IMR-90 (cell line): ENCODE measurements around the gene RNU5D-1. TPM values are rescaled to one million over a fixed set of nuclear protein-coding genes. Genes with fewer than 3 reads are reported as not detected.

Experiments
- ATAC-seq: fragments of 200-7000 bp; cut with Tn5 transposase; 2 replicates; pipeline ENCODE4 v1.9.1; 2020; ENCODE audit warnings: low read depth, mild to moderate bottlenecking, moderate library complexity
- Bru-seq: library from RNA; stranded (reverse); fragments of 400-500 nt; gene quantifications from one replicate; lab custom pipeline; 2021; lab: Mats Ljungman, UMichigan
- BruChase-seq, 2 experiments: library from RNA; stranded (reverse); fragments of 400-500 nt; gene quantifications; one replicate each; lab custom pipeline; 2021; lab: Mats Ljungman, UMichigan
- BruUV-seq: library from RNA; stranded (reverse); fragments of 400-500 nt; replicated peaks from 2 replicates; lab custom pipeline; 2021; lab: Mats Ljungman, UMichigan
- CTCF ChIA-PET: fragments of 300-600 bp; formaldehyde crosslinking; extraction: SDS; loops from one replicate; lab custom pipeline; 2021; ENCODE audit warnings: antibody characterized with exemption; lab: Yijun Ruan, JAX
- POLR2A ChIA-PET: fragments of 300-600 bp; sonication (Branson Sonifier 250); formaldehyde crosslinking; loops from one replicate; lab custom pipeline; 2022; ENCODE audit warnings: antibody characterized with exemption; ENCODE audit not compliant: unreplicated experiment; lab: Charles Lee
- DNase-seq: peaks from one replicate; pipeline ENCODE4 v3.0.0; 2013
- H2AFZ ChIP-seq: replicated peaks from 2 replicates; pipeline ENCODE3; 2013; ENCODE audit warnings: low read length, mild to moderate bottlenecking; ENCODE audit not compliant: poor library complexity
- H2AK5ac ChIP-seq: 2 replicates; pipeline ENCODE4 v1.6.1; 2013; ENCODE audit warnings: low read depth, low read length, inconsistent platforms
- H2AK9ac ChIP-seq: replicated peaks from 2 replicates; pipeline ENCODE3; 2013; ENCODE audit warnings: mild to moderate bottlenecking, low read depth, low read length, moderate library complexity; ENCODE audit not compliant: poor library complexity
- H2BK120ac ChIP-seq: 2 replicates; pipeline ENCODE4 v1.6.1; 2013; ENCODE audit warnings: low read depth, low read length, inconsistent platforms
- H2BK15ac ChIP-seq: 3 replicates; pipeline ENCODE4 v1.6.1; 2013; ENCODE audit warnings: low read depth, low read length, inconsistent platforms
- H2BK20ac ChIP-seq: 2 replicates; pipeline ENCODE4 v1.6.1; 2013; ENCODE audit warnings: low read depth, mild to moderate bottlenecking, inconsistent platforms, low read length, moderate library complexity
- H2BK5ac ChIP-seq: 2 replicates; pipeline ENCODE4 v1.6.1; 2013; ENCODE audit warnings: mild to moderate bottlenecking, low read depth, low read length, inconsistent platforms; ENCODE audit not compliant: poor library complexity, severe bottlenecking
- H3K14ac ChIP-seq: replicated peaks from 2 replicates; pipeline ENCODE4 v1.6.1; 2013; ENCODE audit warnings: low read depth, low read length, inconsistent platforms
- H3K18ac ChIP-seq: 2 replicates; pipeline ENCODE4 v1.6.1; 2013; ENCODE audit warnings: low read depth, low read length, control low read depth
- H3K23ac ChIP-seq: 2 replicates; pipeline ENCODE4 v1.6.1; 2013; ENCODE audit warnings: low read depth, low read length, inconsistent platforms
- H3K27ac ChIP-seq: 2 replicates; pipeline ENCODE4 v1.5.1; 2013; ENCODE audit warnings: mild to moderate bottlenecking, control low read depth, low read length; ENCODE audit not compliant: insufficient read depth
- H3K27me3 ChIP-seq: 2 replicates; pipeline ENCODE4 v1.6.1; 2013; ENCODE audit warnings: low read length; ENCODE audit not compliant: control insufficient read depth, insufficient read depth
- H3K36me3 ChIP-seq: 2 replicates; pipeline ENCODE4 v1.6.1; 2013; ENCODE audit warnings: low read length, mixed read lengths; ENCODE audit not compliant: control insufficient read depth, insufficient read depth
- H3K4ac ChIP-seq: 2 replicates; pipeline ENCODE4 v1.6.1; 2013; ENCODE audit warnings: low read depth, low read length, inconsistent platforms
- H3K4me1 ChIP-seq: 2 replicates; pipeline ENCODE4 v1.6.1; 2013; ENCODE audit warnings: low read length, mixed read lengths; ENCODE audit not compliant: control insufficient read depth, insufficient read depth
- H3K4me2 ChIP-seq: 2 replicates; pipeline ENCODE4 v1.6.1; 2013; ENCODE audit warnings: low read depth, mild to moderate bottlenecking, control low read depth, low read length, moderate library complexity
- H3K4me3 ChIP-seq: 2 replicates; pipeline ENCODE4 v1.5.1; 2013; ENCODE audit warnings: low read depth, mild to moderate bottlenecking, control low read depth, low read length, moderate library complexity; ENCODE audit not compliant: insufficient read depth
- H3K56ac ChIP-seq: 2 replicates; pipeline ENCODE4 v1.6.1; 2013; ENCODE audit warnings: low read length, inconsistent platforms; ENCODE audit not compliant: insufficient read depth; ENCODE audit errors: extremely low read depth
- H3K79me1 ChIP-seq, 2 experiments: 2 replicates each; pipeline ENCODE4 v1.6.1; 2013; ENCODE audit warnings: low read length in 2 of 2, inconsistent platforms in 1 of 2, low read depth in 1 of 2
- H3K9ac ChIP-seq: 2 replicates; pipeline ENCODE4 v1.6.1; 2013; ENCODE audit warnings: low read depth, low read length, control low read depth
- H3K9me1 ChIP-seq: 2 replicates; pipeline ENCODE4 v1.6.1; 2013; ENCODE audit warnings: low read length, inconsistent platforms; ENCODE audit not compliant: insufficient read depth
- H3K9me3 ChIP-seq: 2 replicates; pipeline ENCODE4 v1.6.1; 2013; ENCODE audit warnings: low read length; ENCODE audit not compliant: control insufficient read depth, insufficient read depth
- H4K20me1 ChIP-seq: 2 replicates; pipeline ENCODE4 v1.6.1; 2013; ENCODE audit warnings: low read length, inconsistent platforms; ENCODE audit not compliant: insufficient read depth
- H4K5ac ChIP-seq: 2 replicates; pipeline ENCODE4 v1.6.1; 2013; ENCODE audit warnings: mild to moderate bottlenecking, low read depth, low read length, control low read depth
- H4K8ac ChIP-seq, 2 experiments: 2 replicates each; pipeline ENCODE4 v1.6.1; 2013; ENCODE audit warnings: low read depth in 2 of 2, low read length in 2 of 2, control low read depth in 1 of 2, inconsistent platforms in 1 of 2
- H4K91ac ChIP-seq: 2 replicates; pipeline ENCODE4 v1.6.1; 2013; ENCODE audit warnings: low read depth, low read length, inconsistent platforms; ENCODE audit not compliant: insufficient read depth
- CEBPB ChIP-seq: IDR thresholded peaks from 2 replicates; pipeline ENCODE4 v1.6.1; 2012; ENCODE audit warnings: low read depth, low read length, improper control_type of control experiment
- CHD1 ChIP-seq: IDR thresholded peaks from 2 replicates; pipeline ENCODE4 v1.6.1; 2012; ENCODE audit warnings: low read depth, low read length, improper control_type of control experiment
- CTCF ChIP-seq: conservative IDR thresholded peaks from 2 replicates; pipeline ENCODE4 v1.5.1; 2012; ENCODE audit warnings: mild to moderate bottlenecking, low read depth, low read length, improper control_type of control experiment
- FOS ChIP-seq: fragments of 150-350 bp; IDR thresholded peaks from 2 replicates; pipeline ENCODE4 v1.6.1; 2016; ENCODE audit warnings: low read depth, low read length
- MAZ ChIP-seq: IDR thresholded peaks from 2 replicates; pipeline ENCODE4 v1.6.1; 2012; ENCODE audit warnings: low read depth, mild to moderate bottlenecking, low read length, improper control_type of control experiment, moderate library complexity, borderline replicate concordance
- MXI1 ChIP-seq: IDR thresholded peaks from 2 replicates; pipeline ENCODE4 v1.6.1; 2012; ENCODE audit warnings: low read depth, mild to moderate bottlenecking, low read length, moderate library complexity, borderline replicate concordance
- NFE2L2 ChIP-seq: fragments of 150-350 bp; IDR thresholded peaks from 2 replicates; pipeline ENCODE4 v1.6.1; 2016; ENCODE audit warnings: low read depth, mild to moderate bottlenecking, low read length
- POLR2A ChIP-seq: IDR thresholded peaks from 2 replicates; pipeline ENCODE4 v1.6.1; 2012; ENCODE audit warnings: mild to moderate bottlenecking, low read depth, low read length
- RAD21 ChIP-seq: IDR thresholded peaks from 2 replicates; pipeline ENCODE4 v1.6.1; 2012; ENCODE audit warnings: low read length, improper control_type of control experiment
- RCOR1 ChIP-seq: IDR thresholded peaks from 2 replicates; pipeline ENCODE4 v1.6.1; 2012; ENCODE audit warnings: mild to moderate bottlenecking, low read length, improper control_type of control experiment; ENCODE audit not compliant: insufficient replicate concordance
- RFX5 ChIP-seq: IDR thresholded peaks from 2 replicates; pipeline ENCODE4 v1.8.0; 2012; ENCODE audit warnings: low read depth, mild to moderate bottlenecking, low read length, moderate library complexity
- SMC3 ChIP-seq: fragments of 150-350 bp; IDR thresholded peaks from 2 replicates; pipeline ENCODE4 v1.6.1; 2016; ENCODE audit warnings: low read depth, mild to moderate bottlenecking, antibody characterized with exemption, low read length, moderate library complexity
- WGBS, 2 experiments: methylation state at CpG; one replicate each; pipeline versions ENCODE4 v1.1.5 to v1.1.7; 2013; ENCODE audit warnings: missing lambda C conversion rate in 2 of 2; ENCODE audit not compliant: insufficient read length in 1 of 2; ENCODE audit errors: extremely low coverage in 2 of 2; 5-methylcytosine and 5-hydroxymethylcytosine counted together
- dilution Hi-C: fragments of 300-500 bp; cut with HindIII; formaldehyde crosslinking; loops from one replicate; pipeline ENCODE4 v1.14.3; 2018; ENCODE audit warnings: low sequenced_read_pairs; ENCODE audit not compliant: unreplicated experiment
- in situ Hi-C: fragments of 300-500 bp; cut with MboI; formaldehyde crosslinking; loops from 3 replicates; pipeline ENCODE4 v1.14.3; 2019; ENCODE audit warnings: low sequenced_read_pairs, inconsistent platforms, mixed read lengths
- intact Hi-C: fragments of 100-400 bp; cut with micrococcal nuclease; formaldehyde crosslinking; loops from 2 replicates; pipeline ENCODE4 v1.10.0; 2022
- long read RNA-seq: library from polyadenylated mRNA; unstranded; transcript quantifications from one replicate; pipeline ENCODE4 v2.0.0, GENCODE V29; 2021; ENCODE audit not compliant: unreplicated experiment
- polyA plus RNA-seq, 3 experiments: library from polyadenylated mRNA; depleted of rRNA; stranded (reverse); fragments of >200 nt; gene quantifications; 2 replicates each; pipeline ENCODE4 v1.2.3, GENCODE V29; 2012; ENCODE audit warnings: low replicate concordance in 1 of 3
- total RNA-seq: library from RNA; depleted of rRNA; stranded (reverse); fragments of >200 nt; gene quantifications from 2 replicates; pipeline ENCODE4 v1.2.3, GENCODE V29; 2012; rRNA removed

RNU5D-1 gene
- total RNA-seq (not detected in 2 replicates), polyA plus RNA-seq (2012; rRNA removed) (not detected in 2 replicates), Bru-seq, nascent RNA (percentile 83 among the genes with signal in this experiment), BruChase-seq, experiment 1, labeled RNA remaining after a 6-hour chase (percentile 51 among the genes with signal in this experiment), BruChase-seq, experiment 2, labeled RNA remaining after a 2-hour chase (percentile 57 among the genes with signal in this experiment)
- polyA plus RNA-seq (2012; cell fraction: cytosol; rRNA removed): not detected in 2 replicates
- not detected in 2 replicates for polyA plus RNA-seq (2012; cell fraction: nucleus; rRNA removed; ENCODE audit: low replicate concordance)
- long read RNA-seq: 0 reads

GRCh38 chr1:44730741-44731512, at the start of gene RNU5D-1:
Gene RNU5D-1 (minus strand): TSS chr1:44731170.
- Histone ChIP-seq H2BK120ac (peak within 1 kb of the TSS; percentile 96), H2AFZ (no peak within 1 kb of the TSS), H3K9me1 (0 out of 2 replicates have a peak, but pooled peaks cover 3% of the 10 kb centered on the region), H3K14ac (peak within 1 kb of the TSS; percentile 98), H3K4ac (peak within 1 kb of the TSS; percentile 94), H2BK15ac (peak within 1 kb of the TSS; percentile 44; the same call in 1 of the 3 replicates), H4K20me1 (no peaks in the 10 kb centered on the region), H2BK20ac (peak within 1 kb of the TSS; percentile 92), H3K18ac (peak within 1 kb of the TSS; percentile 67), H2BK5ac (peak within 1 kb of the TSS; percentile 99), H3K23ac (peak within 1 kb of the TSS; percentile 96), H3K36me3 (no peaks in the 10 kb centered on the region), H4K91ac (peak within 1 kb of the TSS; percentile 91), H3K27me3 (no peaks in the 10 kb centered on the region), H3K56ac (peak within 1 kb of the TSS; percentile 91), H4K8ac (peak within 1 kb of the TSS; percentile 31 to 93), H2AK9ac (no peak within 1 kb of the TSS), H3K4me2 (peak within 1 kb of the TSS; percentile 59), H3K79me1 (no peaks in the 10 kb centered on the region), H3K9ac (peak within 1 kb of the TSS; percentile 56; the same call in 1 of the 2 replicates), H3K9me3 (no peaks in the 10 kb centered on the region), H2AK5ac (peak within 1 kb of the TSS; percentile 54; the same call in 1 of the 2 replicates), H3K4me3 (peak within 1 kb of the TSS; percentile 9; the same call in 1 of the 2 replicates), H3K27ac (peak within 1 kb of the TSS; percentile 62), H3K4me1 (peaks cover 2% of the 10 kb centered on the region; the same call in 1 of the 2 replicates), H4K5ac (peak within 1 kb of the TSS; percentile 38)
- ChIA-PET POLR2A (interaction anchor here (0.6 to 1.2 kb wide), 8 partner anchors 9 to 89 kb away, joined by 3 to 9 read pairs (median 4); partner anchors contain the start of gene BTBD19), CTCF (interaction anchor here (0.6 to 3.1 kb wide), 10 partner anchors 9 to 260 kb away, joined by 3 to 10 read pairs (median 4); partner anchors contain the start of gene KIF2C)
- TF ChIP-seq RAD21 (peak; percentile 58), NFE2L2 (peak; percentile 68), POLR2A (peak; percentile 99), CHD1 (no peak), RFX5 (no peak), FOS (peak; percentile 64; the same call in 1 of the 2 replicates), CEBPB (0 out of 2 replicates have a peak, but pooled peaks have one; percentile 0), RCOR1 (no peak), MXI1 (no peak), SMC3 (peak; percentile 64), MAZ (peak; percentile 30), CTCF (peak; percentile 89)
- intact Hi-C loops (loop anchor here (2.0 to 5.0 kb wide), 4 partner anchors 46 to 571 kb away; partner anchors contain the start of genes BTBD19, DYNLT4, HECTD3 and UROD), in situ Hi-C loops (no loop called here), dilution Hi-C loops (no loop called here)
- 0% methylated on average over 5 of the region's 19 CpGs; no CpG with 5 or more reads in 1 of the 2 experiments for WGBS, 2 experiments
- ATAC-seq: peak; percentile 84
- DNase-seq: peak; percentile 98
- BruUV-seq: TSS peak; percentile 100
